Testis (tissue), 3 donors: ENCODE measurements around the gene HDAC9. TPM values are rescaled to one million over a fixed set of nuclear protein-coding genes. Genes with fewer than 3 reads are reported as not detected.
"Not testable (repeated sequence)": the region's sequence is repeated elsewhere in the genome, so short reads cannot be mapped to it uniquely, and the experiment has no call there.

Source experiments
- DNase-seq: peaks from one replicate; pipeline ENCODE4 v3.0.0-alpha.2; 2019
- H3K27ac ChIP-seq, 2 donors: fragments of 200-600 bp; sonication (generic); one replicate each; pipeline ENCODE4 v1.5.1; 2019
- H3K27me3 ChIP-seq: fragments of 200-600 bp; sonication (generic); one replicate; pipeline ENCODE4 v1.5.1; 2019
- H3K36me3 ChIP-seq: fragments of 200-600 bp; sonication (generic); one replicate; pipeline ENCODE4 v1.5.1; 2017; ENCODE audit warnings: low read depth; ENCODE audit errors: missing control alignments
- H3K4me1 ChIP-seq: fragments of 200-600 bp; sonication (generic); one replicate; pipeline ENCODE4 v1.5.1; 2019
- H3K4me3 ChIP-seq, 2 donors: fragments of 200-600 bp; sonication (generic); one replicate each; pipeline ENCODE4 v1.5.1; 2017 to 2019
- H3K9me3 ChIP-seq: fragments of 200-600 bp; sonication (generic); one replicate; pipeline ENCODE4 v1.5.1; 2017
- CTCF ChIP-seq, 3 experiments: fragments of 450-650 bp in 2 of 3; fragments of 200-600 bp in 1 of 3; sonication (generic) in 1 of 3; IDR thresholded peaks; one replicate each; pipeline ENCODE4 v1.5.1; 2016 to 2019; ENCODE audit warnings: antibody characterized with exemption in 3 of 3, mild to moderate bottlenecking in 2 of 3, moderate library complexity in 1 of 3
- POLR2A ChIP-seq: fragments of 450-650 bp; IDR thresholded peaks from one replicate; pipeline ENCODE4 v1.6.1; 2017; ENCODE audit warnings: antibody characterized with exemption, mild to moderate bottlenecking, moderate library complexity
- WGBS, 2 donors: methylation state at CpG; one replicate each; pipeline ENCODE4 v1.1.5; 2018; 5-methylcytosine and 5-hydroxymethylcytosine counted together
- intact Hi-C: fragments of 100-400 bp; cut with DNase I; formaldehyde crosslinking; loops from one replicate; pipeline ENCODE4 v1.15.1; 2023; ENCODE audit warnings: low total_unique reads
- polyA plus RNA-seq: library from polyadenylated mRNA; stranded (reverse); fragments of 350-450 nt; fragmentation: Illumina TruSeq; extraction: RNeasy Lipid Tissue Mini Kit (QIAGEN cat#74804); gene quantifications from one replicate; pipeline ENCODE4 v1.2.3, GENCODE V29; 2014; ENCODE audit warnings: low read depth, low replicate concordance; ENCODE audit not compliant: insufficient read depth
- total RNA-seq, 2 donors: library from RNA; depleted of rRNA; stranded (reverse); fragments of >200 nt; gene quantifications; one replicate each; pipeline ENCODE4 v1.2.3, GENCODE V29; 2016

HDAC9 gene
- total and polyA plus RNA-seq, 3 donors from 2014 or later, result 30.6 to 35.5 (median 35.4) TPM

DNA sequence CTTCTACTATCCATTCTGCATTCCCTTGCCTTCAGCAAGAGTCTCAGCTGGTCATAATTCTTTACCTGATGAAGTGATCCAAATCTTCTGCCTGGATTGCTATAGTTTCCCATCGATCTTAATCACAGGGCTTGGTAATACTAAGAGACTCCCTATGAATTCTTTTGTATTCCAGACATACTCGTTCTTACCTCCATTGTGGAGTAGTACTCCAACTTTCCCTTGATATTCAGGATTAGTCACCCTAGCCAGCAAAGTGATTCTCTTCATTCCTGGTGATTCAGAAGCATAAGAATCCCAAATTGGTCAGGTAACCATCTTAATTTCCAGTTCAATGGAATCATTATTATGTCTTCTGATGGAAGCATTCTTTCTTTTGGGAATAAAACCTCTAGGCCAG, 525.2 kb downstream of the HDAC9 start:
- no peaks in the 10 kb centered on the region for H3K27me3 ChIP-seq
- H3K27ac ChIP-seq, result no peak overlapping the region
- 72 to 76% methylated on average over 2 of the region's 2 CpGs for WGBS, 2 donors
- no peak for DNase-seq
- no peaks in the 10 kb centered on the region for H3K36me3 ChIP-seq
- TF ChIP-seq POLR2A (no peak), CTCF (IDR thresholded peaks at IDR 0.05) (no peak)
- intact Hi-C loops, result no loop called here
- H3K9me3 ChIP-seq, result no peaks in the 10 kb centered on the region
- H3K4me1 ChIP-seq, result no peaks in the 10 kb centered on the region
- H3K4me3 ChIP-seq, result no peak overlapping the region

GRCh38 chr7:19023477-19023876, 527.9 kb downstream of the HDAC9 start:
- Histone ChIP-seq H3K27me3 (no peaks in the 10 kb centered on the region), H3K4me3 (no peak overlapping the region), H3K36me3 (no peaks in the 10 kb centered on the region), H3K4me1 (no peaks in the 10 kb centered on the region), H3K9me3 (no peaks in the 10 kb centered on the region), H3K27ac (no peak overlapping the region)
- DNase-seq, result no peak
- WGBS, 2 donors, result 92 to 96% methylated on average over 3 of the region's 3 CpGs
- TF ChIP-seq CTCF (IDR thresholded peaks at IDR 0.05) (no peak), POLR2A (no peak)
- intact Hi-C loops, result no loop called here

DNA sequence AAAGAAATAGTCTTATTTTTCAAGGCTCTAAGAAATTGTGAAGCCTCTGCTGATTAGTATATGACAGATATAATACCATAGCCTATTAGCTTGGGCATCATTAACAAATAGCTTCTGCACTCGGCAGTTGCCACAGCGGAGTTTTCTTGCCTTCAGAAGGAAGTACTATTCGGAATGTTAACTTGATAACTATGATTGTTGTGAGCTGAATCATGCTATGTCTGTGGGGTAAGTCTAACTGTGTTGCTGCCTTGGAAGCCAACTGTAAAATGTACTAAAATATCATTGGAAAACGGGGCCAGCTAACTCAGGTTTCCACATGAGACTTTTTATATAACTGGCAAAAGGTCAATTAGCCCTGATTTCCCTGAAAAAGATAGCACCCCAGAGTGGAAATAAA, 528.7 kb downstream of the HDAC9 start:
- intact Hi-C loops, result no loop called here
- 70 to 77% methylated on average over 4 of the region's 4 CpGs for WGBS, 2 donors
- TF ChIP-seq CTCF (IDR thresholded peaks at IDR 0.05), result no peak
- no peak for TF ChIP-seq POLR2A
- Histone ChIP-seq H3K4me1 (no peaks in the 10 kb centered on the region), H3K27me3 (no peaks in the 10 kb centered on the region), H3K9me3 (no peaks in the 10 kb centered on the region), H3K4me3 (no peak overlapping the region), H3K36me3 (no peaks in the 10 kb centered on the region), H3K27ac (no peak overlapping the region)
- DNase-seq, result no peak

DNA sequence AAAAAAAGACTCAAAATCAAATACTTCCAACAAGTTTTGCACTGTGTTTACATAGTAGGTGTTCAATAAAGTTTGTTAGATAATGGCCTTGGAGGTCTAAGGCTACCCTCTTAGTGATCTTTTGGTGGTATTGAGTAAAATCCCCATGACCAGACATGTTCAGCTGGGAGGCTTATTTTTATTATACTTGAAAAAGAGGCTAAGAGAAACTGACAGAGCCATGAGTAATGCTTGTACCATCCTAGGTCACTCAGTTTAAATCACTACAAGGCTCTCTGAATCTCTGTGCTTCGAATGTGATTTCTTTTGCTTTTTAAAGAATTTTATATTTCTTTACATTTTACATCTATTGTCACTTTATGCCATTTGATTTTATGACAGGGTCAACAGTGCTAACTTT, 531.3 kb downstream of the HDAC9 start:
- TF ChIP-seq POLR2A (no peak), CTCF (IDR thresholded peaks at IDR 0.05) (no peak)
- DNase-seq, result no peak
- Histone ChIP-seq H3K27me3 (no peaks in the 10 kb centered on the region), H3K27ac (no peak overlapping the region), H3K4me3 (no peak overlapping the region), H3K36me3 (no peaks in the 10 kb centered on the region), H3K9me3 (no peaks in the 10 kb centered on the region), H3K4me1 (no peaks in the 10 kb centered on the region)
- intact Hi-C loops, result no loop called here
- WGBS, 2 donors, result 60 to 88% methylated on average over 1 of the region's 1 CpG

DNA sequence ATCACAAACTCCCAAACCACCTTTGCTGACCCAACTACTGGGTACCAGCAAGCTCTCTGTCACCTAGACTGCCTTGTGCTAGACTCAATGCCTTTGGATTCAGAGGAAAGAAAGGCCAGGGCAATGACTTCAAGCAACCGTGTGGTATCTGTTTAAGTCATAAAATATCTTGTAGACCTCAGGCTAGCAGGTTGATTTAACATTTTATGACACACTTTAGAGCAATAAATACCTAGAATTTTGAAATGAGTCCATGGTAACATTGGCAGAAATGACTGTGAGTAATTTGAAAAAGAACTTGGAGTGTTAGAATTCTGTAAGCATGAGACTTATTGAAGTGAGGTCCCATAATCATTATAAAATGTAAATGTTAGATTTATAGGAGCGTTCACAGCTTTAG, 534.7 kb downstream of the HDAC9 start:
- Histone ChIP-seq H3K36me3 (no peaks in the 10 kb centered on the region), H3K27ac (no peak overlapping the region), H3K9me3 (no peaks in the 10 kb centered on the region), H3K27me3 (no peaks in the 10 kb centered on the region), H3K4me1 (no peaks in the 10 kb centered on the region), H3K4me3 (no peak overlapping the region)
- WGBS, 2 donors, result 58 to 71% methylated on average over 2 of the region's 2 CpGs
- no peak for DNase-seq
- intact Hi-C loops, result no loop called here
- no peak for TF ChIP-seq CTCF (IDR thresholded peaks at IDR 0.05)
- TF ChIP-seq POLR2A, result no peak

DNA sequence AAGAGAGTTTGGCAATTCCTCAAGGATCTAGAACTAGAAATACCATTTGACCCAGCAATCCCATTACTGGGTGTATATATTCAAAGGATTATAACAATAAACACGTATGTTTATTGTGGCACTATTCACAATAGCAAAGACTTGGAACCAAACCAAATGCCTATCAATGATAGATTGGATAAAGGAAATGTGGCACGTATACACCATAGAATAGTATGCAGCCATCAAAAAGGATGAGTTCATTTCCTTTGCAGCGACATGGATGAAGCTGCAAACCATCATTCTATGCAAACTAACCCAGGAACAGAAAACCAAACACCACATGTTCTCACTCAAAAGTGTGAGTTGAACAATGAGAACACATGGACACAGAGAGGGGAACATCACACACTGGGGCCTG, 537.4 kb downstream of the HDAC9 start:
- H3K9me3 ChIP-seq, H3K27me3 ChIP-seq, H3K4me3 ChIP-seq, H3K36me3 ChIP-seq, H3K4me1 ChIP-seq, H3K27ac ChIP-seq, DNase-seq, intact Hi-C loops: not testable (repeated sequence)
- 93% methylated on average over 3 of the region's 3 CpGs for WGBS, 2 donors
